ENCODE results near the gene TUBB6.

TUBB6 gene

GRCh38 chr18:12318857-12319256 is 10.8 kb downstream of the TUBB6 start:
- in situ Hi-C loops (cut with HindIII; ENCODE audit: low sequenced_read_pairs), result no loop called here
- no peak overlapping the region for H3K4me3 ChIP-seq (ENCODE audit: low read depth, low read length)
- no peak for DNase-seq (ENCODE audit: low read depth)

GRCh38 chr18:12321333-12321732 is 13.3 kb downstream of the TUBB6 start:
- no peak for DNase-seq (ENCODE audit: low read depth)
- TF ChIP-seq CTCF (IDR thresholded peaks at IDR 0.05; ENCODE audit: low read depth, low read length, missing control alignments), result no peak
- in situ Hi-C loops (cut with HindIII; ENCODE audit: low sequenced_read_pairs), result no loop called here
- no peak overlapping the region for H3K4me3 ChIP-seq (ENCODE audit: low read depth, low read length)

More at GRCh38 chr18:12318857-12319256, 10.8 kb downstream of the TUBB6 start:
- no peak for TF ChIP-seq CTCF (IDR thresholded peaks at IDR 0.05; ENCODE audit: low read depth, low read length, missing control alignments)

GRCh38 chr18:12324991-12325725 is 17.1 kb downstream of the TUBB6 start:
- DNase-seq (ENCODE audit: low read depth), result no peak
- in situ Hi-C loops (cut with HindIII; ENCODE audit: low sequenced_read_pairs), result no loop called here
- TF ChIP-seq CTCF (IDR thresholded peaks at IDR 0.05; ENCODE audit: low read depth, low read length, missing control alignments), result no peak
- no peak overlapping the region for H3K4me3 ChIP-seq (ENCODE audit: low read depth, low read length)

GRCh38 chr18:12325726-12326245 is 17.7 kb downstream of the TUBB6 start:
- in situ Hi-C loops (cut with HindIII; ENCODE audit: low sequenced_read_pairs), result no loop called here
- no peak for DNase-seq (ENCODE audit: low read depth)
- no peak for TF ChIP-seq CTCF (IDR thresholded peaks at IDR 0.05; ENCODE audit: low read depth, low read length, missing control alignments)
- H3K4me3 ChIP-seq (ENCODE audit: low read depth, low read length), result no peak overlapping the region

GRCh38 chr18:12326711-12327460 is 18.8 kb downstream of the TUBB6 start:
- no peak for TF ChIP-seq CTCF (IDR thresholded peaks at IDR 0.05; ENCODE audit: low read depth, low read length, missing control alignments)
- no peak overlapping the region for H3K4me3 ChIP-seq (ENCODE audit: low read depth, low read length)
- no peak for DNase-seq (ENCODE audit: low read depth)
- in situ Hi-C loops (cut with HindIII; ENCODE audit: low sequenced_read_pairs), result no loop called here

GRCh38 chr18:12327510-12328178 is 19.6 kb downstream of the TUBB6 start:
- TF ChIP-seq CTCF (IDR thresholded peaks at IDR 0.05; ENCODE audit: low read depth, low read length, missing control alignments), result peak; percentile 83
- in situ Hi-C loops (cut with HindIII; ENCODE audit: low sequenced_read_pairs), result no loop called here
- no peak overlapping the region for H3K4me3 ChIP-seq (ENCODE audit: low read depth, low read length)
- no peak for DNase-seq (ENCODE audit: low read depth)

All from astrocyte of the cerebellum (primary cell).